ENCODE data around the gene CSTPP1.

DNA sequence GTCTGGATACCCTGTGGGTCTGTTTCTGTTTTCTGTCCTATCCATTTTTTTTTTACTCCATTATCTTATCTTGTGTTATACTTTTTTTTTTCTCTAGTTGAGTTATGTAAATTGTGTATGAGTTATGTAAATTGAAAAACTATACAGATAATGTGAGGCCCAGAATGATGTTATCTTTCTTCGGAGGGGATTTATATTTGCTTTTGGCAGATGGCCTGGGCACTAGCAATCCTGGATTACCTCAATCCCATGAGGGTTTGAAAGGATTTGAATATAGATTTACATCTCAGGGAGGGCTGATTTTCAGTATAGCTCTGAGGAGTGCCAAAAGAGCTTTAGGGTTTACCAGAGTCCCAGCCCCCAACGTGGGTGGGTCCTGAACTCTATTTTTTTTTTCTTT is 71.0 kb downstream of the CSTPP1 start:
- TF ChIP-seq, protein P1, sequence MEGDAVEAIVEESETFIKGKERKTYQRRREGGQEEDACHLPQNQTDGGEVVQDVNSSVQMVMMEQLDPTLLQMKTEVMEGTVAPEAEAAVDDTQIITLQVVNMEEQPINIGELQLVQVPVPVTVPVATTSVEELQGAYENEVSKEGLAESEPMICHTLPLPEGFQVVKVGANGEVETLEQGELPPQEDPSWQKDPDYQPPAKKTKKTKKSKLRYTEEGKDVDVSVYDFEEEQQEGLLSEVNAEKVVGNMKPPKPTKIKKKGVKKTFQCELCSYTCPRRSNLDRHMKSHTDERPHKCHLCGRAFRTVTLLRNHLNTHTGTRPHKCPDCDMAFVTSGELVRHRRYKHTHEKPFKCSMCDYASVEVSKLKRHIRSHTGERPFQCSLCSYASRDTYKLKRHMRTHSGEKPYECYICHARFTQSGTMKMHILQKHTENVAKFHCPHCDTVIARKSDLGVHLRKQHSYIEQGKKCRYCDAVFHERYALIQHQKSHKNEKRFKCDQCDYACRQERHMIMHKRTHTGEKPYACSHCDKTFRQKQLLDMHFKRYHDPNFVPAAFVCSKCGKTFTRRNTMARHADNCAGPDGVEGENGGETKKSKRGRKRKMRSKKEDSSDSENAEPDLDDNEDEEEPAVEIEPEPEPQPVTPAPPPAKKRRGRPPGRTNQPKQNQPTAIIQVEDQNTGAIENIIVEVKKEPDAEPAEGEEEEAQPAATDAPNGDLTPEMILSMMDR (IDR thresholded peaks at IDR 0.05) = no peak
- TF ChIP-seq POLR2A (IDR thresholded peaks at IDR 0.05) = no peak
- TF ChIP-seq POLR2AphosphoS5 (IDR thresholded peaks at IDR 0.05) = no peak
